Measurements from ENCODE around the gene DHRSX. TPM values are rescaled to one million over a fixed set of nuclear protein-coding genes. Genes with fewer than 3 reads are reported as not detected.

DHRSX gene
- total and polyA plus RNA-seq, 10 of the 15 experiments (the other 5 are each of a cell fraction or from before 2014, with no cell fraction given), result 1.7 to 39.5 (median 16.5) TPM

DNA sequence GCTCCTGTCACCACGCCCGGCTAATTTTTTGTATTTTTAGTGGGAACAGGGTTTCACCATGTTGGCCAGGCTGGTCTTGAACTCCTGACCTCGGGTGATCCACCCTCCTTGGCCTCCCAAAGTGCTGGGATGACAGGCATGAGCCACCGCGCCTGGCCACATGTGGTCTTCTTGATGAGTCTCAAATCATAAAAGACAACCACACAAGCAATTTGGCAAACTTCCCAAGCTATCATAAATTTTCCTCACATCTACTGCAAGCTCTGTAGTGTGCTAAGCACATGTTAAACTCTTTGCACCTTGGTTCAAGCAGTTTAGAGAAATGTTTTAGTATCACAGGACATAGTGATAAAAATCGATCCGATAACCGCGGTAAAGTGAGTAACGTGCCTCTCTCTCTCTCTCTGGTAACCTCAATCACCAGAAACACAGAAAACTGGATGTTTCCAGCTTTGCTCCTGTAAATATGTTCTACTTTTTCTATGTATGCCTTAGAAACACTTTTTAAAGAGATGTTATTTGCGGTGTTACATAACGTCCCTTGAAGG is 256.8 kb downstream of the DHRSX start:
- no peak overlapping the region for H3K9ac ChIP-seq (ENCODE audit: control insufficient read depth, insufficient read depth, low read length)
- H3K9me3 ChIP-seq (replicated peaks; ENCODE audit: control insufficient read depth, insufficient read depth, low read length), result no peaks in the 10 kb centered on the region
- ATAC-seq, result no peak
- CTCF ChIA-PET, result no interaction called here
- RAD21 ChIA-PET (ENCODE audit: unreplicated experiment), result no interaction called here
- no peaks in the 10 kb centered on the region for H3K36me3 ChIP-seq (ENCODE audit: control insufficient read depth in 2 of 2, insufficient read depth in 2 of 2, low read length in 1 of 2)
- no peak overlapping the region for H3K4me3 ChIP-seq
- BruUV-seq (replicated peaks), result no TSS peak
- 90% methylated on average over 12 of the region's 12 CpGs for WGBS (ENCODE audit: insufficient coverage, insufficient replicate concordance, low lambda C conversion rate, missing lambda C conversion rate)
- in situ Hi-C loops (cut with MboI) (no loop called here), intact Hi-C loops (cut with micrococcal nuclease; ENCODE audit: unreplicated experiment) (no loop called here)
- no peak overlapping the region for H2AFZ ChIP-seq (ENCODE audit: control insufficient read depth, low read depth, low read length)
- H4K20me1 ChIP-seq (ENCODE audit: control insufficient read depth, insufficient read depth), result no peaks in the 10 kb centered on the region
- POLR2A ChIA-PET, result no interaction called here
- H3K4me2 ChIP-seq (ENCODE audit: control insufficient read depth, insufficient read depth), result no peak overlapping the region
- FAIRE-seq, result no peak
- H3K27me3 ChIP-seq (replicated peaks in 1 of 2; ENCODE audit: control insufficient read depth in 2 of 2, insufficient read depth in 2 of 2, low read length in 1 of 2), result no peaks in the 10 kb centered on the region
- H3K79me2 ChIP-seq (ENCODE audit: control insufficient read depth, insufficient read depth, low read length), result no peaks in the 10 kb centered on the region
- TF ChIP-seq MTA2 (IDR thresholded peaks at IDR 0.05; ENCODE audit: low read depth) (no peak), NR2C2 (IDR thresholded peaks at IDR 0.05; ENCODE audit: borderline replicate concordance, control insufficient read depth, insufficient read length, low read depth) (no peak), SUPT20H (IDR thresholded peaks at IDR 0.05; ENCODE audit: borderline replicate concordance, control insufficient read depth, low read depth, low read length) (no peak), PML (IDR thresholded peaks at IDR 0.05; ENCODE audit: low read length) (no peak), CREB1 (IDR thresholded peaks at IDR 0.05; ENCODE audit: low read depth) (no peak), BACH1 (IDR thresholded peaks at IDR 0.05; ENCODE audit: borderline replicate concordance) (no peak)
- TF ChIP-seq, protein P1, sequence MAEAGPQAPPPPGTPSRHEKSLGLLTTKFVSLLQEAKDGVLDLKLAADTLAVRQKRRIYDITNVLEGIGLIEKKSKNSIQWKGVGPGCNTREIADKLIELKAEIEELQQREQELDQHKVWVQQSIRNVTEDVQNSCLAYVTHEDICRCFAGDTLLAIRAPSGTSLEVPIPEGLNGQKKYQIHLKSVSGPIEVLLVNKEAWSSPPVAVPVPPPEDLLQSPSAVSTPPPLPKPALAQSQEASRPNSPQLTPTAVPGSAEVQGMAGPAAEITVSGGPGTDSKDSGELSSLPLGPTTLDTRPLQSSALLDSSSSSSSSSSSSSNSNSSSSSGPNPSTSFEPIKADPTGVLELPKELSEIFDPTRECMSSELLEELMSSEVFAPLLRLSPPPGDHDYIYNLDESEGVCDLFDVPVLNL (IDR thresholded peaks at IDR 0.05; ENCODE audit: low read depth, low read length), result no peak
- H3K27ac ChIP-seq (ENCODE audit: control insufficient read depth, insufficient read depth), result no peak overlapping the region
- no peak for DNase-seq (ENCODE audit: low read depth, low spot score)
- SMC1A ChIA-PET (ENCODE audit: uncharacterized antibody, unreplicated experiment), result no interaction called here
- no peaks in the 10 kb centered on the region for H3K4me1 ChIP-seq (ENCODE audit: control insufficient read depth, insufficient read depth, low read length)

DNA sequence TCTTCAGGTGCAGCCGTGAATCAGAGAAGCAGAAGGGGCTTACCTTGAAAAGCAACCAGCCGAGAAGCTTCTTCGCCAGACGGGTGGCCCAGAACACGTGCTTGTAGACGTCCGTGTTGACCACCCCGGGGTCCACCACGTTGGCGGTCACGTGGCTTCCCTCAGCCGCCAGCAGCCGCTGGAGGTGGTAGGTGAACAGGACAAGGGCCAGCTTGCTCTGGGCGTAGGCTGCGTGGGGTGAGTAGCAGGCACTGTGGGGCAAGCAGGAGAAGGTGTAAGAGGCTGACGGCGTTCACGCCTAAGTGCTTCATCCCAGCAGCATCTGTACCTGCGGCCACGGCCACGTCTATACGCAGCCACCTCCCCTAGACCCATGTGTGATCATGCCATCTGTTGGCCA is 257.8 kb downstream of the DHRSX start:
- Histone ChIP-seq H2AFZ (ENCODE audit: control insufficient read depth, low read depth, low read length) (no peak overlapping the region), H3K27ac (ENCODE audit: control insufficient read depth, insufficient read depth) (no peak overlapping the region), H3K27me3 (replicated peaks in 1 of 2; ENCODE audit: control insufficient read depth in 2 of 2, insufficient read depth in 2 of 2, low read length in 1 of 2) (no peaks in the 10 kb centered on the region), H3K4me1 (ENCODE audit: control insufficient read depth, insufficient read depth, low read length) (no peaks in the 10 kb centered on the region), H3K4me3 (no peak overlapping the region), H3K9me3 (replicated peaks; ENCODE audit: control insufficient read depth, insufficient read depth, low read length) (no peaks in the 10 kb centered on the region), H3K4me2 (ENCODE audit: control insufficient read depth, insufficient read depth) (no peak overlapping the region), H3K36me3 (ENCODE audit: control insufficient read depth in 2 of 2, insufficient read depth in 2 of 2, low read length in 1 of 2) (no peaks in the 10 kb centered on the region), H4K20me1 (ENCODE audit: control insufficient read depth, insufficient read depth) (no peaks in the 10 kb centered on the region), H3K9ac (ENCODE audit: control insufficient read depth, insufficient read depth, low read length) (no peak overlapping the region), H3K79me2 (ENCODE audit: control insufficient read depth, insufficient read depth, low read length) (no peaks in the 10 kb centered on the region)
- in situ Hi-C loops (cut with MboI), result no loop called here
- no peak for FAIRE-seq
- ChIA-PET CTCF (no interaction called here), POLR2A (no interaction called here), SMC1A (ENCODE audit: uncharacterized antibody, unreplicated experiment) (no interaction called here), RAD21 (ENCODE audit: unreplicated experiment) (no interaction called here)
- 89% methylated on average over 20 of the region's 22 CpGs for WGBS (ENCODE audit: insufficient coverage, insufficient replicate concordance, low lambda C conversion rate, missing lambda C conversion rate)
- intact Hi-C loops (cut with micrococcal nuclease; ENCODE audit: unreplicated experiment), result no loop called here
- BruUV-seq (replicated peaks), result no TSS peak
- DNase-seq (ENCODE audit: low read depth, low spot score), result no peak
- ATAC-seq, result no peak
- no peak for TF ChIP-seq POLR2A (IDR thresholded peaks at IDR 0.05; ENCODE audit: low read depth, low read length)
- TF ChIP-seq, protein P2, sequence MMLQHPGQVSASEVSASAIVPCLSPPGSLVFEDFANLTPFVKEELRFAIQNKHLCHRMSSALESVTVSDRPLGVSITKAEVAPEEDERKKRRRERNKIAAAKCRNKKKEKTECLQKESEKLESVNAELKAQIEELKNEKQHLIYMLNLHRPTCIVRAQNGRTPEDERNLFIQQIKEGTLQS (IDR thresholded peaks at IDR 0.05; ENCODE audit: borderline replicate concordance, extremely low read depth, low read depth, low read length), result no peak
- no peak for TF ChIP-seq CREM (IDR thresholded peaks at IDR 0.05; ENCODE audit: low read depth)
- TF ChIP-seq, protein P3, sequence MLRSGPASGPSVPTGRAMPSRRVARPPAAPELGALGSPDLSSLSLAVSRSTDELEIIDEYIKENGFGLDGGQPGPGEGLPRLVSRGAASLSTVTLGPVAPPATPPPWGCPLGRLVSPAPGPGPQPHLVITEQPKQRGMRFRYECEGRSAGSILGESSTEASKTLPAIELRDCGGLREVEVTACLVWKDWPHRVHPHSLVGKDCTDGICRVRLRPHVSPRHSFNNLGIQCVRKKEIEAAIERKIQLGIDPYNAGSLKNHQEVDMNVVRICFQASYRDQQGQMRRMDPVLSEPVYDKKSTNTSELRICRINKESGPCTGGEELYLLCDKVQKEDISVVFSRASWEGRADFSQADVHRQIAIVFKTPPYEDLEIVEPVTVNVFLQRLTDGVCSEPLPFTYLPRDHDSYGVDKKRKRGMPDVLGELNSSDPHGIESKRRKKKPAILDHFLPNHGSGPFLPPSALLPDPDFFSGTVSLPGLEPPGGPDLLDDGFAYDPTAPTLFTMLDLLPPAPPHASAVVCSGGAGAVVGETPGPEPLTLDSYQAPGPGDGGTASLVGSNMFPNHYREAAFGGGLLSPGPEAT (IDR thresholded peaks at IDR 0.05; ENCODE audit: low read depth), result no peak
- no peak for TF ChIP-seq NR2F1 (conservative IDR thresholded peaks at IDR 0.05)
- TF ChIP-seq ZNF207 (IDR thresholded peaks at IDR 0.05; ENCODE audit: borderline replicate concordance), result no peak
- no peak for TF ChIP-seq ZNF217 (IDR thresholded peaks at IDR 0.05)
- no peak for TF ChIP-seq POLR2AphosphoS5 (IDR thresholded peaks at IDR 0.05; ENCODE audit: low read length)
